ENCODE data around the gene SF3A2.
"Not testable (repeated sequence)": the region's sequence is repeated elsewhere in the genome, so short reads cannot be mapped to it uniquely, and the experiment has no call there.

SF3A2 gene

GRCh38 chr19:2274931-2275535, 38.4 kb downstream of the SF3A2 start:
- no peak for DNase-seq (ENCODE audit: low read depth in 3 of 3)

DNA sequence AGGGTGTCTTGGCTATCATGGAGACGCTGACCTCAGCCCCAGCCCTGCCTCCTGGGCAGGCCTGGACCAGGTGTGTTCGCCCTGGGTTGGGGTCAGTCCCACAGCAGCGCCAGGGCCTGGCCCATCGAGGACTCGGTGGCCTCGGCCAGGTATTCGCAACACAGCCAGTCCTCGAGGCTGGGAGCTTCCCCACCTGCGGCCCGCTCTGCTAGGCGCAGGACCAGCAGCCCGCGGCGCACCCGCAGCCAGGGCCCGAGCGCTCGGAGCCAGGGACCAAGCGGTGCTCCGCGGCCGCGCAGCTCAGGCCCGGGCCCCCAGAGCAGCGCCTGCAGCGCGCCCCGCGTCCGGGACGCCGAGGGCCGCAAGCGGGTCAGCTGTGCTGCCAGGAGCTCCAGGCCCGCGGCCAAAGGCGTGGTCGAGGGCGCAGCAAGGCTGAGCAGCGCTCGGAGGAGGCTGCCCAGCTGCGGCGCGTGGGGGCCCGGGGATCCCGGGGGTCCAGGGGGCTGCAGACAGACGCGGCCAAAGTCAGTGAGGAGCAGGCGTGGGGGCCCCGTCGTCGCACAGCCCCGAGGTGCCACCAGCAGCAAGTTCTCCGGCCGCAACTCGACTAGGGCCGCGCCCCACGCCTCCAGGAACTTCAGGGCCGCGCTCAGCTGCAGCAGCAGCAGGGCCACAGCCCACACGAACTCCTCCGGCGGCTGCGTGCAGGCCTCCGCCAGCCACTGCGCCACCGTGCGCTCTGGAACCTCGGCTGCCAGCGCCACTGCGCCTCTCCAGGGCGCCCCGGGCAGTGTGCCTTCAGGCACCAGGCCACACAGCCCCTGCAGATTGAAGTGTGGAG, 39.2 kb downstream of the SF3A2 start:
- DNase-seq (ENCODE audit: low read depth in 3 of 3) = no peak

DNA sequence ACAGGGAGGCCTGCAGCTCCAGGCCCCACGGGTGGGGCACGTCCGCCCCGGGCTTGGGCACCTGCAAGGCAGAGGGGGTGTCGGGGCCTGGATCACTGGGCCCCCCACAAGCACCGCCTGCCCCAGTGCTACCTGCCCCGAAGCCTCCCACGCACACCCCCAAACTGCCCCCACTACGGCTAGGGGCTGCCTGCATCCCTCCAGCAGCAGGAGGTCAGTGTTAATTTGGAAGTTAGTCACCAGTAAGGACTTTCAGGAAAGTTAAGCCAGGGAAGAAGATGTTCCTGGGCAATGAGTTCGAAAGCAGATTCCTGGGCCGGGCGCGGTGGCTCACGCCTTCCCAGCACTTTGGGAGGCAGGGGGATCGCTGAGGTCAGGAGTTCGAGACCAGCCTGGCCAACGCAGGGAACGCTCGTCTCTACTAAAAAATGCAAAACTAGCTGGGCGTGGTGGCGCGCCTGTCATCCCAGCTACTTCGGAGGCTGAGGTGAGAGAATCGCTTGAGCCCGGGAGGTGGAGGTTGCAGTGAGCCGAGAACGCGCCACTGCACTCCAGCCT, 39.9 kb downstream of the SF3A2 start:
- DNase-seq (ENCODE audit: low read depth in 3 of 3) = no peak

DNA sequence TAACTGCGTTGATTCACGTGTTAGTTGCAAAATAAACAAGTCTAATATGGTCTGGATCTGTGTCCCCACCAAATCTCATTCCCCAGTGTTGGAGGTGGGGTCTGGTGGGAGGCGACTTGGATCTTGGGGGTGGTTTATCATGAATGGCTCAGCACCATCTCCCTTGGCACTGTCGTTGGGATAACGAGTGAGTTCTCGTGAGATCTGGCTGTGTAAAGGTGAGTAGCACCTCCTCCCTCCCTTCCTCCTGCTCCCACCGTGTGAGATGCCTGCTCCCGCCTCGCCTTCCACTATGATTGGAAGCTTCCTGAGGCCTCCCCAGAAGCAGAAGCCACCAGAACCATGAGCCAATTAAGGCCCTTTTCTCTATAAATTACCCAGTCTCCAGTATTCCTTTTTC, 40.5 kb downstream of the SF3A2 start:
- DNase-seq (ENCODE audit: low read depth in 3 of 3) = no peak

GRCh38 chr19:2278459-2279158, 42.0 kb downstream of the SF3A2 start:
- no peak for DNase-seq (ENCODE audit: low read depth in 3 of 3)

DNA sequence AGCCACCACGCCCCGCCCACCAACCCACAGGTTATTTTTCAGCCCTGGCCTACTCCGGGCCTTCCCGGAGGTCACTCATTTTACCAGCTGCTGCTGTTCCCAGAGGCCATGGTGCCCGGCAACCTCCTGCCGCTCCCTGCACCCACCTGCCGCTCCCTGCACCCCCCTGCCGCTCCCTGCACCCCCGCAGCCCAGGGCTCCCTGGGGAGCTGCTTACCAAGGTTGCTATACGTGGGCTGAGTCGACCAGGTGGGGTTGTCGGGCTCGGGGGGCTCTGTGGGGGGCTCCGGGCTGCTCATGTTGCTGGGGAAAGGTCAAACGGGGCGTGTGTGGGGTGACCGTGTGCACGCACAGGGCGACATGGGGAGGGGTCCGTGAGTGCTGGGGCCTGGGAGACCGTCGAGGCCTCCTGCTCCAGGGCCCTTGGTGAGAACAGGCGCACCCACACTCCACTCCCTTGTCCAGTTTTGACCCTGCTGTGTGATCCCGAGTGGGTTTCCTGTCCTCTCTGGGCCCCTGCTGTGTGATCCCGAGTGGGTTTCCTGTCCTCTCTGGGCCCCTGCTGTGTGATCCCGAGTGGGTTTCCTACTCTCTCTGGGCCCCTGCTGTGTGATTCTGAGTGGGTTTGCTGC, 44.1 kb downstream of the SF3A2 start:
- no peak for DNase-seq (ENCODE audit: low read depth in 3 of 3)

DNA sequence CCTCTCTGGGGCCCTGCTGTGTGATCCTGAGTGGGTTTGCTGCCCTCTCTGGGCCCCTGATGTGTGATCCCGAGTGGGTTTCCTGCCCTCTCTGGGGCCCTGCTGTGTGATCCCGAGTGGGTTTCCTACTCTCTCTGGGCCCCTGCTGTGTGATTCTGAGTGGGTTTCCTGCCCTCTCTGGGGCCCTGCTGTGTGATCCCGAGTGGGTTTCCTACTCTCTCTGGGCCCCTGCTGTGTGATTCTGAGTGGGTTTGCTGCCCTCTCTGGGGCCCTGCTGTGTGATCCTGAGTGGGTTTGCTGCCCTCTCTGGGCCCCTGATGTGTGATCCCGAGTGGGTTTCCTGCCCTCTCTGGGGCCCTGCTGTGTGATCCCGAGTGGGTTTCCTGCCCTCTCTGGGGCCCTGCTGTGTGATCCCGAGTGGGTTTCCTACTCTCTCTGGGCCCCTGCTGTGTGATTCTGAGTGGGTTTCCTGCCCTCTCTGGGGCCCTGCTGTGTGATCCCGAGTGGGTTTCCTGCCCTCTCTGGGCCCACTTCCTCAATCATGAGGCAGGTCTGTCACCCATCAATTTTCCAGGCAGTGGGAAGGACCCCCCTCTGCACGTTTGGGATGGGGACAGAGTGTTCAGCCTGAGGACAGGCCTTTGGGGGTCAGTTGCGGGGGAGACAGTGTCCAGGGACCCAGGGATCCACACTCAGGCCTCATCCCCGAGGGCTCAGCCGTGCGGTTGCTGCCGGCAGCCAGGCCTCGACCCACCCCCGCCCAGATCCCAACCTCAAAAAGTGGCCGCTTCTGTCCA, 44.8 kb downstream of the SF3A2 start:
- not testable (repeated sequence) for DNase-seq (ENCODE audit: low read depth in 3 of 3)

GRCh38 chr19:2282062-2282861, 45.6 kb downstream of the SF3A2 start, which contains the start of gene PEAK3:
Gene PEAK3, minus strand, starts transcription at chr19:2282175. Its CDS starts 1,244 bp downstream, at chr19:2280931.
- no peak for DNase-seq (ENCODE audit: low read depth in 3 of 3)

GRCh38 chr19:2282862-2283237, 46.2 kb downstream of the SF3A2 start:
- DNase-seq (ENCODE audit: low read depth in 3 of 3) = no peak

DNA sequence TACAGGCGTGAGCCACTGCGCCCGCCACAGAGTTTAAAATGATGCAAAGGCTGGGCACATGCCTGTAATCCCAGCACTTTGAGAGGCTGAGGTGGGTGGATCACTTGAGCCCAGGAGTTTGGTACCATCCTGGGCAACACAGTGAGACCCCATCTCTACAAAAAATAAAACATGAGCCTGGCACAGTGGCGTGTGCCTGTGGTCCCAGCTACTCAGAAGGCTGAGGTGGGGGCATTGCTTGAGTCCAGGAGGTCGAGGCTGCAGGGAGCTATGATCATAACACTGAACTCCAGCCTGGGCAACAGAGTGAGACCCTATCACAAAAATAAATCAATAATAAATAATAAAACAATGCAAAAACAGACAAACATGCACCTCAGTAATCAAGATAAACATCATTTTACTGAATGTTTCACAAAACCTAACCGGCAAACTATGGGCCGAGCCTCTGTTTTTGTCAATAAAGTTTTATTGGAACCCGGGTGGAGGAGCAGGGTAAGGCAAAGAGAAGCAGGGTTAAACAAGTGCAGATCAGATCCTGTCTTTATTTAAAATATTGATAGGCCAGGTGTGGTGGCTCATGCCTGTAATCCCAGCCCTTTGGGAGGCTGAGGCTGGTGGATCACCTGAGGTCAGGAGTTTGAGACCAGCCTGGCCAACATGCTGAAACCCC, 47.3 kb downstream of the SF3A2 start:
- no peak for DNase-seq (ENCODE audit: low read depth in 3 of 3)

- DNase-seq (ENCODE audit: low read depth in 3 of 3) = no peak
Observed at GRCh38 chr19:2286402-2287140, 49.9 kb downstream of the SF3A2 start.

GRCh38 chr19:2287585-2288337, 51.1 kb downstream of the SF3A2 start:
- DNase-seq (ENCODE audit: low read depth in 3 of 3) = no peak

DNA sequence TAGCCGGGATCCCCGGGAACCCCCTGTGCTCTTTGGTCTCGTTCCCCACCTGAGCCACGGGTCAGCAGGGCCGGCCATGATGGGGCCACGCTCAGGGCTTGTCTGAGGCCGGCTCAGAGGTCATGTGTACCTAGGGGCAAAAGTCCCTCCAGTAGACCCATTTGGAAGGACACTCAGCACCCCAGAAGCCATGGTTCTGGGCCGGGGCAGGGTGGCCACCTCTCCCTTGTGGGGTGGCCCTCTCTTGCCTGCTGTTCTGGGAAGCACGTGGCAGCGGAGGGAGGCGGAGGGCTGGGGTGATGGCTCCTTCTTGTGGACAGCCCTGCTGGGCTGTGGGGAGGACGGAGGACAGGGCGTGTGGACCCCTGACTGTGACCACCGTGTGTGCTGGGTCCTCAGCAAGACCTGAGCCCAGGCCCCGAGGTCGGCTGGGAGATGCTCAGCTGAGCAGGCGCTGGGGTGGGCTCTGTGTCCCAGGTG, 51.8 kb downstream of the SF3A2 start:
- no peak for DNase-seq (ENCODE audit: low read depth in 3 of 3)

DNA sequence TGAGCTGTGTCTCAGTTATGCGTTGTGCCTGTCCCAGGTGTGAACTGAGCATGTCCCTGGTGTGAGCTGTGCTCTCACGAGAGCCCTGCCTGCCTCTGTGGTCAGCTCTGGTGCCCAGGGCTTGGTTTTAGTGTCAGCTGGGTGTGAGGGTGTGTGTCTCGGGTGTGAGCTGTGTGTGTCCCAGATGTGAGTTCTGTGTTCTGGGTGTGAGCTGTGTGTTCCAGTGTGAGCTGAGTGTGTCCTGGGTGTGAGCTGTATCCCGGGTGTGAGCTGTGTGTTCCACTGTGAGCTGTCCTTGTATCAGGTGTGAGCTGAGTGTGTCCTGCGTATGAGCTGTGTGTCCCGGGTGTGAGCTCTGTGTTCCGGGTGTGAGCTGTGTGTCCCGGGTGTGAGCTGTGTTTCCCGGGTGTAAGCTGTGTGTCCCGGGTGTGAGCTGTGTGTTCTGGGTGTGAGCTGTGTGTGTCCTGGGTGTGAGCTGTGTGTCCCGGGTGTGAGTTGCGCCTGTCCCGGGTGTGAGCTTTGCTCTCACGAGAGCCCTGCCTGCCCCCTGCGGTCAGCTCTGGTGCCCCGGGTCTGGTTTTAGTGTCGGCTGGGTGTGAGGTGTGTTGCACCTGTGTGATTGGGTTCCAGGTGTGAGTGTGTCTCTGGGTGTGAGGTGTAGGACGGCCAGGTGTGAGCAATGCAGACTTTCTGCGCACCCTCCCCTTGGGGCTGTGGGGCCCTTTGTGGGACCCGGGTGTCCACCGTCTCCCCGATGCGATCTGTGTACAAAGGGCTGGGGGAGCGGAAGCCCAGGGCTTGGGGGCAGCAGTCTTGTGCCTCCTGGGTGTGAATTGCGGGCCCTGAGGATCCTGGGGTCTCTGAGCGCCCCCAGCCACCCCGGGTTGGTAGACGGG, 52.4 kb downstream of the SF3A2 start:
- no peak for DNase-seq (ENCODE audit: low read depth in 3 of 3)

GRCh38 chr19:2289714-2290435, 53.3 kb downstream of the SF3A2 start:
- no peak for DNase-seq (ENCODE audit: low read depth in 3 of 3)

GRCh38 chr19:2290441-2291184, 54.0 kb downstream of the SF3A2 start:
- no peak for DNase-seq (ENCODE audit: low read depth in 3 of 3)

All from stimulated activated CD4-positive, alpha-beta T cell treated with anti-CD3 and anti-CD28 coated beads, TNF-alpha, amount 100 ng/mL, for 48 hours (primary cell).